Nephron progenitor cell (in vitro differentiated cells): ENCODE results near the gene TLK1.

Experiments
- DNase-seq: peaks from one replicate; pipeline ENCODE4 v3.0.0; 2021
- H3K27ac Mint-ChIP-seq: 2 replicates; pipeline ENCODE4 v1.8.0; 2021; ENCODE audit warnings: mild to moderate bottlenecking, moderate library complexity, mixed read lengths
- H3K27me3 Mint-ChIP-seq: 2 replicates; pipeline ENCODE4 v1.8.0; 2021; ENCODE audit warnings: mild to moderate bottlenecking, low read depth, mixed read lengths; ENCODE audit not compliant: poor library complexity
- H3K36me3 Mint-ChIP-seq: 2 replicates; pipeline ENCODE4 v1.8.0; 2021; ENCODE audit warnings: low read depth, mixed read lengths
- H3K4me1 Mint-ChIP-seq: 2 replicates; pipeline ENCODE4 v1.8.0; 2021; ENCODE audit warnings: mixed read lengths
- H3K4me3 Mint-ChIP-seq: 2 replicates; pipeline ENCODE4 v1.8.0; 2021; ENCODE audit warnings: mild to moderate bottlenecking, moderate library complexity, mixed read lengths
- H3K9me3 Mint-ChIP-seq: 2 replicates; pipeline ENCODE4 v1.8.0; 2021; ENCODE audit warnings: mild to moderate bottlenecking, moderate library complexity, mixed read lengths
- CTCF ChIP-seq: fragments of 200-600 bp; sonication (generic); IDR thresholded peaks from 2 replicates; pipeline ENCODE4 v1.5.0; 2021; ENCODE audit warnings: antibody characterized with exemption

Gene TLK1

DNA sequence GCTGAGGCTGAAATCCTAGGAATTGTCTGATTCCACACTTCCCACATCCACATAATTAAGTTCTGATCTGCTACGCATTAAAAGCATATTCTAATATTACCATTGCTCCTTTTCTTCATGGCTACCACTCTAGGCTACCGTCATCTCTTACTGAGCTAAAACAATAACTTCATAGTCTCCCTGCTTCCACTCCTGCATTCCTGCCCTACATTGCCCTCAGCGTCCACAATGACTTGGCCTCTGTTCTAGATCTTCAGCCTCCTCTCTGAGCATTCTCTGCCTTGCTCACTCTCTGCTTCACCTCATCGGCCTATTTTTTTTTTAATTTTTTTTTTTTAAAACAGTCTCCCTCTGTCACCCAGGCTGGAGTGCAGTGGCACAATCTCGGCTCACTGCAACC lies 15.8 kb upstream of the TLK1 start:
- no peak for DNase-seq
- no peak overlapping the region for H3K4me3 Mint-ChIP-seq
- no peaks in the 10 kb centered on the region for H3K9me3 Mint-ChIP-seq
- peaks cover 8% of the 10 kb centered on the region for H3K4me1 Mint-ChIP-seq
- TF ChIP-seq CTCF = no peak
- no peaks in the 10 kb centered on the region for H3K36me3 Mint-ChIP-seq
- no peak overlapping the region for H3K27ac Mint-ChIP-seq
- H3K27me3 Mint-ChIP-seq = no peaks in the 10 kb centered on the region

DNA sequence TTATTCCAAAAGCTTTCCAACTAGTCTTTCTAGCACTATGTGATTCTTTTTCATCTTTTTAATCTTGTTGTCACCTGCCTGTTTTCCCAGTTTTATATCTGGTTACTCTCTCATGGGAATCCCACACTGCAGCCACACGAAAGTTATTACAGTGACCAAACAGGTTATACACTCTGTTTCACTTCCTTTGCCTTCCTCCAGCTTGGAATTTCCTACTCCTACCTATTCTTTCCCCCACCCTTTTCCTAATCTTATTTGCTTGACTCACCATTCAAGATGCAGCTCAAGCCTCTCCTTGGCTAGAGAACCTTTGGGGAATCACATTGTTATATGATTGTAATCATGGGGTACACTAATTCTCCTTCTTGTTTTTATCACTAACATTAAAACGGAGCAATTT lies 13.4 kb upstream of the TLK1 start:
- Mint-ChIP-seq H3K36me3 (no peaks in the 10 kb centered on the region), H3K4me1 (no peaks in the 10 kb centered on the region), H3K4me3 (no peak overlapping the region), H3K27ac (no peak overlapping the region), H3K9me3 (no peaks in the 10 kb centered on the region), H3K27me3 (peaks cover 3% of the 10 kb centered on the region)
- no peak for TF ChIP-seq CTCF
- DNase-seq = no peak

GRCh38 chr2:171173087-171173486 lies 12.4 kb upstream of the TLK1 start:
- peaks cover 3% of the 10 kb centered on the region for H3K27me3 Mint-ChIP-seq
- H3K27ac Mint-ChIP-seq = no peak overlapping the region
- no peaks in the 10 kb centered on the region for H3K4me1 Mint-ChIP-seq
- no peaks in the 10 kb centered on the region for H3K9me3 Mint-ChIP-seq
- H3K36me3 Mint-ChIP-seq = no peaks in the 10 kb centered on the region
- no peak for TF ChIP-seq CTCF
- H3K4me3 Mint-ChIP-seq = no peak overlapping the region
- DNase-seq = no peak

DNA sequence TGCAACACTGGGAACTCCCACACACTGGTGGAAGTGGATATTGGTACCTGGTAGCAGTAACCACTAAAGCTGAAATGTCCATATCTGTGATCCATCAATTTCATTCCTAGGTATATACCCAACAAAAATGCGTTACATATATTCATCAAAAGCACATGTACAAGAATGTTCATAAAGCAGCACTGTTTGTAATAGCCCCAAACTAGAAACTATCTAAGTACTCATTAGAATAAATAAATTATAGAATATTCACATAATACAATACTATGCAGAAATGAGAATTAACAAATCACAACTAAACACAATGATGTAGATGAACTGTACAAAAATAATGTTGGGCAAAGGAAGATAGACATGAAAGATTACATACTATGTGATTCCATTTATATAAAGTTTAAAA lies 11.1 kb upstream of the TLK1 start:
- no peak for DNase-seq
- Mint-ChIP-seq H3K4me1 (no peaks in the 10 kb centered on the region), H3K27me3 (peaks cover 3% of the 10 kb centered on the region), H3K36me3 (no peaks in the 10 kb centered on the region), H3K4me3 (no peak overlapping the region), H3K9me3 (no peaks in the 10 kb centered on the region), H3K27ac (no peak overlapping the region)
- no peak for TF ChIP-seq CTCF

GRCh38 chr2:171169839-171170238 lies 9.1 kb upstream of the TLK1 start:
- Mint-ChIP-seq H3K27me3 (peaks cover 6% of the 10 kb centered on the region), H3K4me3 (no peak overlapping the region), H3K4me1 (no peaks in the 10 kb centered on the region), H3K36me3 (no peaks in the 10 kb centered on the region), H3K27ac (no peak overlapping the region), H3K9me3 (no peaks in the 10 kb centered on the region)
- TF ChIP-seq CTCF = no peak
- DNase-seq = no peak

DNA sequence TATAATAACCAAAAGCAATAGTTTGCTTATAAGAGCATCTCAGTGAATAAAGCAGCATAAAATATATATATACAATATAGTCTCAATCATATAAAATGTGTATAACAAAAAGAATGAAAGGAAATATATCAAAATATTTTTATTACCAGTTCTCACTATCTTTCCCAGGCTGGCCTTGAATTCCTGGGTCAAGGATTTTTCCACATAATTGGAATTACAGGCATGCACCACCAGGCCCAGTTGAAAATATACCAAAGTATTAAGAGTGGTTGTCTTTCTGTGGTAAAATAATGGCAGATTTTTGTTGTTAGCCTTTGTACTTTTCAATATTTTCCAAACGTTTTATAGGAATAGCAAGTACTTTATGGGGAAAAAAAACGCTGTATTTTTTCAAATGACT lies 8.6 kb upstream of the TLK1 start:
- H3K4me3 Mint-ChIP-seq = no peak overlapping the region
- H3K27me3 Mint-ChIP-seq = peaks cover 9% of the 10 kb centered on the region
- no peaks in the 10 kb centered on the region for H3K9me3 Mint-ChIP-seq
- H3K4me1 Mint-ChIP-seq = no peaks in the 10 kb centered on the region
- no peak for DNase-seq
- H3K27ac Mint-ChIP-seq = no peak overlapping the region
- no peak for TF ChIP-seq CTCF
- no peaks in the 10 kb centered on the region for H3K36me3 Mint-ChIP-seq
